IgD-negative memory B cell (primary cell): Measurements from ENCODE around the gene PRPSAP2. TPM values are rescaled to one million over a fixed set of nuclear protein-coding genes. Genes with fewer than 3 reads are reported as not detected.
"Not testable (repeated sequence)": the region's sequence is repeated elsewhere in the genome, so short reads cannot be mapped to it uniquely, and the experiment has no call there.

Experiments
- H3K27ac Mint-ChIP-seq, 3 donors: one replicate each; pipeline ENCODE4 v1.8.0; 2020 to 2022; ENCODE audit warnings: mild to moderate bottlenecking in 3 of 3, mixed read lengths in 3 of 3, moderate library complexity in 1 of 3
- H3K27me3 Mint-ChIP-seq: one replicate; pipeline ENCODE4 v1.8.0; 2021; ENCODE audit warnings: mixed read lengths
- H3K36me3 Mint-ChIP-seq: one replicate; pipeline ENCODE4 v1.8.0; 2020; ENCODE audit warnings: mild to moderate bottlenecking, mixed read lengths
- H3K4me1 Mint-ChIP-seq, 3 donors: one replicate each; pipeline ENCODE4 v1.8.0; 2020 to 2022; ENCODE audit warnings: mixed read lengths in 3 of 3, mild to moderate bottlenecking in 1 of 3
- H3K4me3 Mint-ChIP-seq, 4 donors: one replicate each; pipeline ENCODE4 v1.8.0; 2020 to 2022; ENCODE audit warnings: mild to moderate bottlenecking in 4 of 4, mixed read lengths in 4 of 4, moderate library complexity in 3 of 4
- H3K9me3 Mint-ChIP-seq, 3 donors: one replicate each; pipeline ENCODE4 v1.8.0; 2020 to 2021; ENCODE audit warnings: mixed read lengths in 3 of 3, mild to moderate bottlenecking in 1 of 3
- polyA plus RNA-seq: library from polyadenylated mRNA; unstranded; fragments of 300-500 nt; fragmentation: Illumina TruSeq; gene quantifications from one replicate; pipeline ENCODE4 v1.2.3, GENCODE V29; 2021

PRPSAP2 gene
- polyA plus RNA-seq, 1 donor from 2014 or later: 37.7 TPM

DNA sequence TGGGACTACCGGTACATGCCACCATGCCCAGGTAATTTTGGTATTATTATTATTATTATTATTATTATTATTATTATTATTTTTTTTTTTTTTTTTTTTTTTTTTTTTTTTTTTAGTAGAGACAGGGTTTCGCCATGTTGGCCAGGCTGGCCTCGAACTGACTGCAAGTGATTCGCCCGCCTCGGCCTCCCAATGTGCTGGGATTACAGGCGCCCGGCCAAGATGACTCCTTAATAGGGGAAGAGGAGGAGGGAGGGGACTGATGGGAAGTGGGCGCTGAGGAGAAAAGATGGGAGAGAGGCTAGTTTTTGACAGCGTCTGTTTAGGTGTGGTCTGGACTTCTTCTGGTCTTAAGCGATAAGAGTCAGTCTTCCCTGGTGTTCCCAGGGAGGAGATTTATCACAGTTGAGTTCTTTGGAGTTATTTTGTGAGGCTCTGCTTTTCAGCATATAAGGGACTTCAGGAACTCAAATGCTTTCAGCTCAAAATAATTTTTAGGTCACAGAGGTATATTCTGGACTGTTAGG lies 59.6 kb downstream of the PRPSAP2 start:
- H3K4me1 Mint-ChIP-seq: peaks cover 27 to 38% (median 36%) of the 10 kb centered on the region in 3 donors
- no peaks in the 10 kb centered on the region for H3K9me3 Mint-ChIP-seq
- H3K27me3 Mint-ChIP-seq: no peaks in the 10 kb centered on the region
- H3K4me3 Mint-ChIP-seq: peak overlapping the region in 1 of 4 donors; percentile 22
- H3K36me3 Mint-ChIP-seq: peaks cover 13% of the 10 kb centered on the region
- H3K27ac Mint-ChIP-seq: peak overlapping the region in 1 of 3 donors; percentile 28

DNA sequence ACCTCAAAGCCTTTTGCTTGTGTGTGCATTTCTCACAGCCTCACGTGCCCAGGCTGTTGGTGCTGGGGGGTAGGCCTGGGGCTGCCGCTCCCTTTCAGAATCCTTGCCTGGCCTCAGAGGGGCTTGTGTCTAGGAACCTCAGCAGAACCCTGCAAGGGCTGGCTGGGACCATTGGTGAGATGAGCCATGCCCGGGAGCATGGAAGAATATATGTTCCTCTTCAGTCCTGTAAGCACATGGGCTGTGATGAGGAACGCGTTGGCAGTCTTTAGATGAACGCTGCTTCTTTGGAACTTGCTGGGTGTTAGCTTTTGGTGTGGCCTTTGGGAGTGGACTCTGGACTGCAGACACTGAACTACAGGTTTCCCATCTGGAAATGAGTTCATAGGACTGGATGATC lies 62.0 kb downstream of the PRPSAP2 start:
- Mint-ChIP-seq H3K9me3 (no peaks in the 10 kb centered on the region), H3K4me1 (peaks cover 32 to 42% (median 40%) of the 10 kb centered on the region in 3 donors), H3K27me3 (no peaks in the 10 kb centered on the region), H3K36me3 (peaks cover 13% of the 10 kb centered on the region), H3K27ac (peak overlapping the region in 2 of 3 donors; percentile 44 to 46), H3K4me3 (peak overlapping the region in 2 of 4 donors; percentile 14 to 70)

DNA sequence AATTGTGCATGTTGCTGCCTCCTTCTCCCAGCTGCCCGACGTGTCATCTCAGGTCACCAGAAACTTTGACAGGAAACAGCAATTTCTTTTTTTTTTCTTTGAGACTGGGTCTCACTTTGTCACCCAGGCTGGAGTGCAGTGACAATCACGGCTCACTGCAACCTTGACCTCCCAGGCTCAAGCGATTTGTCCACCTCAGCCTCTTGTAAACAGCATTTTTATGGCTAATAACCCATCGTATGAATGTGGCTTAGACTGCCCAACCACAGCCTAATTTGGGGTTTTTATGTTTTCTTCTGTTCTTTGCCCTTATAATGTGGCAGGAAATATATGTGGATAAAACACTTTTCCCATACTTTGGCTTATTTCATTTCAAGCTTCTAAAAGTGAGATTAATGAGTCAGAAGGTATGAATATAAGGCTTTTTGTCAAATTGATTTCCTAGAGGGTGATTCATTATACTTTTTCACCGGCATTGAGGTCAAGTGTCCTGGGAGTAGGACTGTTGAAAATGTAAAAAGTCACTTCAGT lies 63.0 kb downstream of the PRPSAP2 start:
- peak overlapping the region in 3 of 4 donors; percentile 46 to 87 (median 72) for H3K4me3 Mint-ChIP-seq
- no peaks in the 10 kb centered on the region for H3K27me3 Mint-ChIP-seq
- peak overlapping the region in 2 of 3 donors; percentile 33 to 88 for H3K27ac Mint-ChIP-seq
- no peaks in the 10 kb centered on the region for H3K9me3 Mint-ChIP-seq
- H3K4me1 Mint-ChIP-seq: peaks cover 37 to 46% (median 46%) of the 10 kb centered on the region in 3 donors
- H3K36me3 Mint-ChIP-seq: peaks cover 13% of the 10 kb centered on the region

- Mint-ChIP-seq H3K27ac (peak overlapping the region in 2 of 3 donors; percentile 33 to 67), H3K4me1 (peaks cover 37 to 46% (median 46%) of the 10 kb centered on the region in 3 donors), H3K4me3 (peak overlapping the region in 2 of 4 donors; percentile 72 to 87), H3K27me3 (no peaks in the 10 kb centered on the region), H3K9me3 (no peaks in the 10 kb centered on the region), H3K36me3 (peaks cover 13% of the 10 kb centered on the region)
Measured at GRCh38 chr17:18921485-18921884, 63.6 kb downstream of the PRPSAP2 start.

DNA sequence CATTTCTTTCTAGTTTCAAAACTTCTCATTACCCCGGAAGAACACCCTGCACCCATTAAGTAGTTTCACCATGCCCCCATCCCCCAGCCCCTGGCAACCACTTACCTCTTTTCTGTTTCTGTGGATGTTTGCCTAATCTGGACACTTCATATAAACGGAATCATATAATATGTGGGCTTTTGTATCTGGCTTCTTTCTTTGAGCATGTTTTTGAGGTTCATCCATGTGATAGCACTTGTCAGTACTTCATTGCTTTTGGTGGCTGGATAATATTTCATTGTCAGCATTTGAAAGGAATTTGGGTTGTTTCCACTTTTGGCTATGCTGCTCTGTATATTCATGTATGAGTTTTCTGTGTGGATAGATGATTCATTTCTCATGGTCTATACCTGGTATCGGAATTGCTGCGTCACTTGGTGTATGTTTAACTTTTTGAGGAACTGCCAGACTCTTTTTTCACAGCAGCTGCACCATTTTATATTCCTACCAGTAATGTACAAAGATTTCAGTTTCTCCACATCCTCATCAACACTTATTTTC lies 64.1 kb downstream of the PRPSAP2 start:
- peaks cover 34 to 45% (median 45%) of the 10 kb centered on the region in 3 donors for H3K4me1 Mint-ChIP-seq
- peak overlapping the region; percentile 7 to 87 (median 60) for H3K4me3 Mint-ChIP-seq
- H3K27ac Mint-ChIP-seq: peak overlapping the region; percentile 8 to 63 (median 33)
- no peaks in the 10 kb centered on the region for H3K27me3 Mint-ChIP-seq
- H3K9me3 Mint-ChIP-seq: no peaks in the 10 kb centered on the region
- peaks cover 10% of the 10 kb centered on the region for H3K36me3 Mint-ChIP-seq

DNA sequence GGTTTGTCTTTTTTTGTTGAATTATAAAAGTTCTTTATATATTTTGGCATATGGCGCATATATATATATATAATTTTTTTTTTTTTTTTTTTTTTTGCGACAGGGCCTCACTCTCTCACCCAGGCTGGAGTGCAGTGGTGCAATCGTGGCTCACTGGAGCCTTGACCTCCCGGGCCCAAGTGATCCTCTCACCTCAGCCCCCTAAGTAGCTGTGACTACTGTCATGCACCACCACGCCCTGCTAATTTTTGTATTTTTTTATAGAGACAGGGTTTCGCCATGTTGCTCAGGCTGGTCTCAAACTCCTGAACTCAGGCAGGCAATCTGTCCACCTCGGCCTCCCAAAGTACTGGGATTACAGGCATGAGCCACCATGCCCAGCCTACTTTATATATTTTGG lies 64.7 kb downstream of the PRPSAP2 start:
- Mint-ChIP-seq H3K4me1 (peaks cover 37 to 43% (median 43%) of the 10 kb centered on the region in 3 donors), H3K4me3 (peak overlapping the region in 3 of 4 donors; percentile 49 to 87 (median 70)), H3K27ac (peak overlapping the region in 2 of 3 donors; percentile 8 to 71)
- H3K27me3 Mint-ChIP-seq, H3K36me3 Mint-ChIP-seq, H3K9me3 Mint-ChIP-seq: not testable (repeated sequence)

- H3K27ac Mint-ChIP-seq: peak overlapping the region in 1 of 3 donors; percentile 53
- no peaks in the 10 kb centered on the region for H3K27me3 Mint-ChIP-seq
- peak overlapping the region in 2 of 4 donors; percentile 21 to 77 for H3K4me3 Mint-ChIP-seq
- peaks cover 30 to 33% (median 30%) of the 10 kb centered on the region in 3 donors for H3K4me1 Mint-ChIP-seq
- H3K9me3 Mint-ChIP-seq: no peaks in the 10 kb centered on the region
- H3K36me3 Mint-ChIP-seq: peaks cover 8% of the 10 kb centered on the region
Measured at GRCh38 chr17:18925187-18925586, 67.3 kb downstream of the PRPSAP2 start.

DNA sequence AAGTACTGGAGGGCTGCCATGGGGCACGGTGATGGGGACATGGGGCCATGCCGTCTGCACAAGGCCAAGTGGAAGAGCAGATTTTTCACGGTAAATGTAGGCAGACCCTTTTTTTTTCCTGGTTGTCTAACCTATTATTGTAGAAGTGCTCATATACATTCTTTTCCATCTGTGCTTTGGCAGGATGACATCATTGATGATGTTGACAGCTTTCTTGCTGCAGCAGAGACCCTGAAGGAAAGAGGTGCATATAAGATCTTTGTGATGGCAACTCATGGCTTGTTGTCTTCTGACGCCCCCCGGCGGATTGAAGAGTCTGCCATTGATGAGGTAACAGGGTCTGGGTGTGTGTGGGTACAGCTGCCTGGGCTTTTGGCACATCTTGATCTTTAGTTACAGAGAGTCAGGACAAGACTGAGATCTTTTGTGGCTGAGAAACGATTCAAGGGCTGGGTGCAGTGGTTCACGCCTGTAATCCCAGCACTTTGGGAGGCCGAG lies 70.7 kb downstream of the PRPSAP2 start:
- Mint-ChIP-seq H3K27me3 (peaks cover 1% of the 10 kb centered on the region), H3K27ac (no peak overlapping the region), H3K36me3 (peaks cover 8% of the 10 kb centered on the region), H3K9me3 (no peaks in the 10 kb centered on the region), H3K4me3 (peak overlapping the region in 1 of 4 donors; percentile 30), H3K4me1 (peaks cover 8 to 20% (median 13%) of the 10 kb centered on the region in 3 donors)

DNA sequence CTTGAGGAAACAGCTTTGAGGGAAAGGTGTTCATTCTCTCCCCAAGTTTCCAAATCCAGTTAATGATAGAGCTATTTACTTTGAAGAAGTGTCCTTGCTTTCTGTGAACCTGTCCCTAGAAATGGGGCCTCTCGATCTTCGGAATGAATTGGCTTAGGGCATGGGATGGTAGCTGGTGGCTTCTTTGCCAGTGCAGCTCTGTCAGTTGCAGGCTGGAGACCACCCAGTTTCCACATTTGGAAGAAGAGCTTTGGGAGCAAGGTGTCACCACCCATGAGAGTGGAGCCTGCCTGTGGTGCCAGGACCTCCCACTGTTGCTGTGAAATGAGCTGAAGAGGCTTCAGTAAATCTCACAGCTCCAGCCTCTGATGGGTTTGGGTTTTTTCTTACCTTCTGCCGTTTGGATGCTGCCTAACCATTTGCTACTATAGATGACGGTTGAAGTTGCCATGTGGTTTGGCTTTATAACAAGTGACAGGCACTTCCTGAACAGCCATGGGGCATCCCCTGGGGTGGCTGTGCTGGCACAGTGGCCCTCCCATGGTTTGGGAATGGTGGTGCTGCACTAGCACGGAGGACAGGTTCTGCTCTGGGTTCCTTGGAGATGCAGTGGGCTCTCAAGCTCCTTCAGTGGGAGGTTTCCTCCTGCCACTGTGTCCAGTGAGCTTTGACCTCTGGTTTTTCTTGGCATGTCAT lies 74.6 kb downstream of the PRPSAP2 start:
- peaks cover 4 to 9% (median 5%) of the 10 kb centered on the region in 3 donors for H3K4me1 Mint-ChIP-seq
- peaks cover 3% of the 10 kb centered on the region for H3K27me3 Mint-ChIP-seq
- H3K4me3 Mint-ChIP-seq: no peak overlapping the region
- H3K36me3 Mint-ChIP-seq: peaks cover 7% of the 10 kb centered on the region
- H3K9me3 Mint-ChIP-seq: no peaks in the 10 kb centered on the region
- H3K27ac Mint-ChIP-seq: no peak overlapping the region

GRCh38 chr17:18933102-18934058 lies 75.4 kb downstream of the PRPSAP2 start:
- peaks cover 4 to 9% (median 4%) of the 10 kb centered on the region in 3 donors for H3K4me1 Mint-ChIP-seq
- peaks cover 6% of the 10 kb centered on the region for H3K36me3 Mint-ChIP-seq
- peaks cover 3% of the 10 kb centered on the region for H3K27me3 Mint-ChIP-seq
- H3K27ac Mint-ChIP-seq: peak overlapping the region in 2 of 3 donors; percentile 5 to 15
- no peaks in the 10 kb centered on the region for H3K9me3 Mint-ChIP-seq
- peak overlapping the region in 1 of 4 donors; percentile 9 for H3K4me3 Mint-ChIP-seq

DNA sequence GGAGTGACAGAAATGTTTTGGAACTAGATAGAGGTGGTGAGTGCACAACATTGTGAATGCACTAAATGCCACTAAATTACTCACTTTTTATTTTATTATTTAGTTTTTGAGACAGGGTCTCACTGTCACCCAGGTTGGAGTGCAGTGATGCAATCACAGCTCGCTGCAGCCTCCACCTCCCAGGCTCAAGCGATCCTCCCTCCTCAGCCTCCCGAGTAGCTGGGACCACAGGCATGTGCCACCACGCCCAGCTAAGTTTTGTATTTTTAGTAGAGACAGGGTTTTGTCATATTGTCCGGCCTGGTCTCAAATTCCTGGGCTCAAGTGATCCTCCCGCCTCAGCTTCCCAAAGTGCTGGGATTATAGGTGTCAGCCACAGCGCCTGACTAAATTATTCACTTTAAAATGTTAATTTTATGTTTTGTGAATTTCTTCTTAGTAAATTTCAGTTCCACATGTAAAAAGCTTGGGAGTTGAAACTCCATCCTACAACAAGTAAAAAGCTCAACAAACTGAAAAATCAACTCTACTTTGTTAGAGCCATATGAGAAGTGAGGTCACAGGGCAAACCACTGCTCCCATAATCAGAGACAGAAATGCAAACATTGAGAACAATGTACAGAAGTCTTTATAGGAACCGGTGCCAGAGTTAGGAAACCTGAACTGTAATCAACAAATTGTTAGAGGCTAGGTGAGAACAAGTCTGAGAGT lies 80.2 kb downstream of the PRPSAP2 start:
- peaks cover 3 to 5% (median 4%) of the 10 kb centered on the region in 3 donors for H3K4me1 Mint-ChIP-seq
- no peak overlapping the region for H3K4me3 Mint-ChIP-seq
- peaks cover 10% of the 10 kb centered on the region for H3K27me3 Mint-ChIP-seq
- peaks cover 2% of the 10 kb centered on the region for H3K36me3 Mint-ChIP-seq
- no peaks in the 10 kb centered on the region for H3K9me3 Mint-ChIP-seq
- H3K27ac Mint-ChIP-seq: no peak overlapping the region

- H3K27ac Mint-ChIP-seq: no peak overlapping the region
- H3K4me1 Mint-ChIP-seq: peaks cover 0 to 5% (median under 1%) of the 10 kb centered on the region in 3 donors
- no peak overlapping the region for H3K4me3 Mint-ChIP-seq
- peaks cover 2% of the 10 kb centered on the region for H3K36me3 Mint-ChIP-seq
- H3K9me3 Mint-ChIP-seq: no peaks in the 10 kb centered on the region
- H3K27me3 Mint-ChIP-seq: peaks cover 12% of the 10 kb centered on the region
Measured at GRCh38 chr17:18938692-18939023, 80.7 kb downstream of the PRPSAP2 start.

DNA sequence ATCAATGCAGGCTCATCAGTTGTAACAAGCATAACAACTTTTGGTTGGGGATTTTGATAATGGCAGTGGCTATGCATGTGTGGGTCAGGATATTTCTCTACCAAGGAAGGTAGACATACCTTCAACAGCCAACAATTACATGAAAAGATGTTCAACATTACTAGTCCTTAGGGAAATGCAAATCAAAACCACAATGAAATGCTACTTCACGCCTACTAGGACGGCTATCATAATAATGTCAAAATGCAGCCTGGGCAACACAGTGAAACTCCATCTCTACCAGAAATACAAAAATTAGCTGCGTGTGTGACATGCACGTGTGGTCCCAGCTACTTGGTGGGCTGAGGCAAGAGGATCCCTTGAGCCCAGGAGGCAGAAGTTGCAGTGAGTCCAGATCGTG lies 86.7 kb downstream of the PRPSAP2 start:
- Mint-ChIP-seq H3K4me1 (peaks cover 10 to 16% (median 11%) of the 10 kb centered on the region in 3 donors), H3K27me3 (peaks cover 22% of the 10 kb centered on the region), H3K36me3 (no peaks in the 10 kb centered on the region), H3K9me3 (no peaks in the 10 kb centered on the region), H3K27ac (peak overlapping the region in 1 of 3 donors; percentile 28), H3K4me3 (peak overlapping the region in 1 of 4 donors; percentile 41)

DNA sequence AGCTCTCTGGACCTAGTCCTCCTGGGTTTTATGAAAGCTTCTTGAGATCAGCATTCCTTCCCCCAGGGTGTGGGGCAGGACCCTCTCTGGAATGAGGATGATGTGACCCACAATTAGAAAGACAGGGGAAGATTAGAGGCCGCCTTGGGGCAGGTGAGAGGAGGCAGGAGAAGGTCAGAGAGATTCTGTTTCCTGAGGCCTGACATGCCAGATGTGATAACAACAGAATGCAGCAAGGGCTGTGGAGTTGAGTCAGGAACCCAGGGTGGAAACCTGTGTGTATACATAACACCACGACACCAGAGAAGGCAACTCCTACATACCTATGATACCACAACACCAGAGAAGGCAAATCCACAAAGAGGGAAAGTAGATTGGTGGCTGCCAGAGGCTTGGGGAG lies 88.6 kb downstream of the PRPSAP2 start:
- Mint-ChIP-seq H3K9me3 (no peaks in the 10 kb centered on the region), H3K36me3 (no peaks in the 10 kb centered on the region), H3K4me3 (no peak overlapping the region), H3K27ac (no peak overlapping the region), H3K27me3 (peaks cover 19% of the 10 kb centered on the region), H3K4me1 (peaks cover 10 to 16% (median 11%) of the 10 kb centered on the region in 3 donors)
